ENCODE measurements around the gene TK2.

The TK2 gene

DNA sequence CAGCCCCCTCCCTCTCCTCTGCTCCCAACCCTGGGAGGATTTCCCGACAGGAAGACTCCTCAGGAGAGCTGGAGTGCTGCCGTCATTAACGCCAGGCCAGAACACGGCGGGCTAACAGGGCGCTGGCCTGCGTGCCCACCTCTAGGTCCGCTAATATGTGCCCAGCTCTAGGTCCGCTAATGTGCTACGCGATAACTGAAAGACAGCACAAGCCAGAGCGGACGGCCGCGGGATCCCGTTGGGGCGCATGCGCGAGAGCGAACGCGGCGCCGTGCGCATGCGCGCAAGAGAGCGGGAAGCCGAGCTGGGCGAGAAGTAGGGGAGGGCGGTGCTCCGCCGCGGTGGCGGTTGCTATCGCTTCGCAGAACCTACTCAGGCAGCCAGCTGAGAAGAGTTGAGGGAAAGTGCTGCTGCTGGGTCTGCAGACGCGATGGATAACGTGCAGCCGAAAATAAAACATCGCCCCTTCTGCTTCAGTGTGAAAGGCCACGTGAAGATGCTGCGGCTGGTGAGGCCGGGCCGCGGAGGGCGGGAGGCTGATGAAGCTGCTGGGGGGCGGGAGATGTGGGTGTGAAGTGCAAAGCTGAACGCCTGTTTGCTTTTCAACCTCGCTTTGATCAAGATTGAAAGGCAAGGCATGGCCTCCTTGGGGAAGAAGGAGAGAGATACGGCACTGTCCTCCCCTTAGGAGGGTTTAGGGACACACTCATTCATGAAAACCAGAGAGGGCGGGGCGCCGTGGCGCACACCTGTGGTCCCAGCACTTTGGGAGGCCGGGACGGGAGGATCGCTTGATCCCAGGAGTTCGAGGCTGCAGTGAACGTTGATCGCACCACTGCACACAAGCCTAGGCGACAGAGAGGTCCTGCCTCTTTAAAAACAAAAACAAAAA, 2.6 kb upstream of the TK2 start, which contains the start of gene CKLF:
CKLF (plus strand) TSS at position 291 of the 892 bp plus-strand sequence; CDS start at position 431, 140 bp downstream.
- Histone ChIP-seq H3K27me3 (ENCODE audit: low read length) (no peaks in the 10 kb centered on the region), H2AFZ (ENCODE audit: low read depth, low read length, severe bottlenecking) (peak within 1 kb of the TSS; percentile 68), H3K36me3 (ENCODE audit: low read length) (peaks cover under 1% of the 10 kb centered on the region; the same call in 1 of the 2 replicates), H3K9ac (ENCODE audit: low read length) (peak within 1 kb of the TSS; percentile 67), H3K9me3 (ENCODE audit: insufficient read depth, low read length) (no peaks in the 10 kb centered on the region), H3K79me2 (ENCODE audit: insufficient read depth, low read length) (peaks cover 34% of the 10 kb centered on the region), H3F3A (ENCODE audit: insufficient read depth) (peaks cover 8% of the 10 kb centered on the region; the same call in 1 of the 2 replicates), H3K4me2 (ENCODE audit: low read depth, low read length, poor library complexity, severe bottlenecking) (peak within 1 kb of the TSS; percentile 75), H3K9me2 (replicated peaks; ENCODE audit: insufficient read depth, low read length) (no peaks in the 10 kb centered on the region), H3K27ac (ENCODE audit: low read depth, low read length) (peak within 1 kb of the TSS; percentile 58), H3K4me3 (ENCODE audit: insufficient read depth, low read length, poor library complexity, severe bottlenecking) (peak within 1 kb of the TSS; percentile 70), H4K20me1 (ENCODE audit: low read depth, low read length) (no peaks in the 10 kb centered on the region)
- TF ChIP-seq, protein P1, sequence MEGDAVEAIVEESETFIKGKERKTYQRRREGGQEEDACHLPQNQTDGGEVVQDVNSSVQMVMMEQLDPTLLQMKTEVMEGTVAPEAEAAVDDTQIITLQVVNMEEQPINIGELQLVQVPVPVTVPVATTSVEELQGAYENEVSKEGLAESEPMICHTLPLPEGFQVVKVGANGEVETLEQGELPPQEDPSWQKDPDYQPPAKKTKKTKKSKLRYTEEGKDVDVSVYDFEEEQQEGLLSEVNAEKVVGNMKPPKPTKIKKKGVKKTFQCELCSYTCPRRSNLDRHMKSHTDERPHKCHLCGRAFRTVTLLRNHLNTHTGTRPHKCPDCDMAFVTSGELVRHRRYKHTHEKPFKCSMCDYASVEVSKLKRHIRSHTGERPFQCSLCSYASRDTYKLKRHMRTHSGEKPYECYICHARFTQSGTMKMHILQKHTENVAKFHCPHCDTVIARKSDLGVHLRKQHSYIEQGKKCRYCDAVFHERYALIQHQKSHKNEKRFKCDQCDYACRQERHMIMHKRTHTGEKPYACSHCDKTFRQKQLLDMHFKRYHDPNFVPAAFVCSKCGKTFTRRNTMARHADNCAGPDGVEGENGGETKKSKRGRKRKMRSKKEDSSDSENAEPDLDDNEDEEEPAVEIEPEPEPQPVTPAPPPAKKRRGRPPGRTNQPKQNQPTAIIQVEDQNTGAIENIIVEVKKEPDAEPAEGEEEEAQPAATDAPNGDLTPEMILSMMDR (IDR thresholded peaks at IDR 0.05; ENCODE audit: insufficient read depth, low read length, poor library complexity, severe bottlenecking) = no peak
- no peak for TF ChIP-seq EZH2phosphoT487 (conservative IDR thresholded peaks at IDR 0.05; ENCODE audit: low read length)

DNA sequence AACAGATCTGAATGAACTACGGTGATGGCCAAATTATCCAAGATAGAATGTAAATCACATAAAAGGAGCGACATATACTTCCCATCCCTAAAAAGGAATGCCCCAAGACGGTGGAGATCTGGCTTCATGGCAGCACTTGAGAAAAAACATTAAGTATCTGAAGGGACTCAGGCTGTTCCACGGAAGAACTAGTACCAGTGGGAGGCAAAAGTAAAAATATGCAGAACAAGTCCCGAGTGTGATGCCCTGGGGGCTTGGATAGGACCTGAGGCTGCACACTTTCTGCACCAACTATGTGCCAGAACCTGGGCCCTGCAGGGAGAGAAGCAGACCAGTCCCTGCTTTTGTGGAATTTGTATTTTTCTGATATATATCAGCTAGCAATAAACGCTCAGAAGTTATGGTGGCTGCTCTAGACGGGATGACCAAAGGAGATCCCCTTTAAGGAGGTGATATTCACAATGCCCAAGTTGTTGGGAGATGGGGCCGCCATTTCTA, 1.9 kb upstream of the TK2 start:
- H4K20me1 ChIP-seq (ENCODE audit: low read depth, low read length) = no peaks in the 10 kb centered on the region
- H3K27me3 ChIP-seq (ENCODE audit: low read length) = no peaks in the 10 kb centered on the region
- H3K4me3 ChIP-seq (ENCODE audit: insufficient read depth, low read length, poor library complexity, severe bottlenecking) = peak overlapping the region; percentile 70
- H3K9me3 ChIP-seq (ENCODE audit: insufficient read depth, low read length) = no peaks in the 10 kb centered on the region
- H3K27ac ChIP-seq (ENCODE audit: low read depth, low read length) = peak overlapping the region; percentile 58
- TF ChIP-seq EZH2phosphoT487 (conservative IDR thresholded peaks at IDR 0.05; ENCODE audit: low read length) = no peak
- TF ChIP-seq, protein P1 (IDR thresholded peaks at IDR 0.05; ENCODE audit: insufficient read depth, low read length, poor library complexity, severe bottlenecking) = no peak
- peak overlapping the region; percentile 68 for H2AFZ ChIP-seq (ENCODE audit: low read depth, low read length, severe bottlenecking)
- no peaks in the 10 kb centered on the region for H3K9me2 ChIP-seq (replicated peaks; ENCODE audit: insufficient read depth, low read length)
- H3K9ac ChIP-seq (ENCODE audit: low read length) = peak overlapping the region; percentile 67
- H3K79me2 ChIP-seq (ENCODE audit: insufficient read depth, low read length) = peaks cover 34% of the 10 kb centered on the region
- peaks cover 8% of the 10 kb centered on the region; the same call in 1 of the 2 replicates for H3F3A ChIP-seq (ENCODE audit: insufficient read depth)
- H3K4me2 ChIP-seq (ENCODE audit: low read depth, low read length, poor library complexity, severe bottlenecking) = peak overlapping the region; percentile 75
- no peaks in the 10 kb centered on the region for H3K36me3 ChIP-seq (ENCODE audit: low read length)

DNA sequence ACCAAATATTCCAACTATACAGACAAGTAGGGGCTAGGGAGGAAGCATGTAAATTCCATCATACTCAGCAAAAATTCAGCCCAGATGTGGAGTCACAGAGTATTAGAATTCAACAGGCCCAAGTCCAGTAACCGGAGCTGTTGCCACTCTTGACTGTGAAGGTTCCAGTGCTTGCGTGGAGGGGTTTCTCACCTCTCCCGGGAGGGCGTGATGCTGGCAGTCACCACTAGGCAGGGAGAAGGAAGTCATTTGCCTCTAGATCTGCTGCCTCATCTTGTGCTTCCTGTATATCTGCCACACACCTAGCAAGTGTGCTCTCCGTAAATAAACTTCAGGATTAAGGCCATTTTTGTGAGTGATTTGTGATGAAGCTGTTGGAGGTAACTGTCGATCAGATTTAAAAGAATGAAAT, 1.4 kb upstream of the TK2 start:
- Histone ChIP-seq H2AFZ (ENCODE audit: low read depth, low read length, severe bottlenecking) (peak overlapping the region; percentile 68), H3K4me3 (ENCODE audit: insufficient read depth, low read length, poor library complexity, severe bottlenecking) (peak overlapping the region; percentile 70), H3F3A (ENCODE audit: insufficient read depth) (peaks cover 8% of the 10 kb centered on the region; the same call in 1 of the 2 replicates), H3K9ac (ENCODE audit: low read length) (peak overlapping the region; percentile 67), H3K4me2 (ENCODE audit: low read depth, low read length, poor library complexity, severe bottlenecking) (peak overlapping the region; percentile 75), H3K79me2 (ENCODE audit: insufficient read depth, low read length) (peaks cover 34% of the 10 kb centered on the region), H3K36me3 (ENCODE audit: low read length) (no peaks in the 10 kb centered on the region), H3K9me2 (replicated peaks; ENCODE audit: insufficient read depth, low read length) (no peaks in the 10 kb centered on the region), H3K27ac (ENCODE audit: low read depth, low read length) (peak overlapping the region; percentile 58), H3K9me3 (ENCODE audit: insufficient read depth, low read length) (no peaks in the 10 kb centered on the region), H3K27me3 (ENCODE audit: low read length) (no peaks in the 10 kb centered on the region), H4K20me1 (ENCODE audit: low read depth, low read length) (no peaks in the 10 kb centered on the region)
- TF ChIP-seq, protein P1 (IDR thresholded peaks at IDR 0.05; ENCODE audit: insufficient read depth, low read length, poor library complexity, severe bottlenecking) = no peak
- no peak for TF ChIP-seq EZH2phosphoT487 (conservative IDR thresholded peaks at IDR 0.05; ENCODE audit: low read length)
